Erythroblast (primary cell): ENCODE results near the gene MFSD8.

Experiments
- GATA1 ChIP-seq: IDR thresholded peaks from 2 replicates; pipeline ENCODE4 v1.6.1; 2011; ENCODE audit warnings: low read depth, mild to moderate bottlenecking, control low read depth, low read length, moderate library complexity
- POLR2A ChIP-seq: IDR thresholded peaks from 2 replicates; pipeline ENCODE4 v1.6.1; 2011; ENCODE audit warnings: mild to moderate bottlenecking, low read length

- TF ChIP-seq POLR2A (no peak), GATA1 (no peak)
These were observed 17.5 kb upstream of the MFSD8 start for GRCh38 chr4:127982445-127982844.
